NAMALWA (cell line): ENCODE data around the gene COPG1.

ENCODE experiments used
- DNase-seq: peaks from one replicate; pipeline ENCODE4 v3.0.0-alpha.2; 2015; ENCODE audit warnings: low spot score

COPG1 gene

GRCh38 chr3:129314386-129315222 is 65.2 kb downstream of the COPG1 start:
- peak; percentile 89 for DNase-seq

- DNase-seq: peak; percentile 61
Observed at GRCh38 chr3:129315223-129315997, 66.0 kb downstream of the COPG1 start.

- DNase-seq: no peak
Observed at GRCh38 chr3:129315998-129316247, 66.5 kb downstream of the COPG1 start.

- peak; percentile 85 for DNase-seq
Observed at GRCh38 chr3:129316248-129317013, 67.0 kb downstream of the COPG1 start.

GRCh38 chr3:129317014-129317771 is 67.8 kb downstream of the COPG1 start:
- no peak for DNase-seq

- DNase-seq: peak; percentile 62
Observed at GRCh38 chr3:129317848-129318247, 68.4 kb downstream of the COPG1 start.

GRCh38 chr3:129318921-129319320 is 69.5 kb downstream of the COPG1 start:
- DNase-seq: no peak

- DNase-seq: no peak
Observed at GRCh38 chr3:129320261-129320660, 70.9 kb downstream of the COPG1 start.

GRCh38 chr3:129320825-129321487 is 71.5 kb downstream of the COPG1 start:
- DNase-seq: no peak

GRCh38 chr3:129321887-129322286 is 72.5 kb downstream of the COPG1 start:
- no peak for DNase-seq

- peak; percentile 67 for DNase-seq
Observed at GRCh38 chr3:129323651-129324294, 74.4 kb downstream of the COPG1 start.

- no peak for DNase-seq
Observed at GRCh38 chr3:129324855-129325254, 75.4 kb downstream of the COPG1 start.

GRCh38 chr3:129325383-129325782 is 76.0 kb downstream of the COPG1 start:
- no peak for DNase-seq

GRCh38 chr3:129326138-129326537 is 76.7 kb downstream of the COPG1 start:
- no peak for DNase-seq

- DNase-seq: no peak
Observed at GRCh38 chr3:129326595-129326994, 77.2 kb downstream of the COPG1 start.
